Hepatocyte (in vitro differentiated cells): Measurements from ENCODE around the gene DPP8.

ENCODE experiments used
- CTCF ChIP-seq: fragments of 200-600 bp; sonication (generic); IDR thresholded peaks from 2 replicates; pipeline ENCODE4 v1.5.1; 2016; ENCODE audit warnings: antibody characterized with exemption, mild to moderate bottlenecking; ENCODE audit not compliant: poor library complexity
- EZH2 ChIP-seq: fragments of 200-600 bp; sonication (generic); IDR thresholded peaks from 2 replicates; pipeline ENCODE4 v1.6.1; 2016; ENCODE audit warnings: antibody characterized with exemption, mild to moderate bottlenecking, borderline replicate concordance
- EZH2phosphoT487 ChIP-seq: fragments of 200-600 bp; sonication (generic); IDR thresholded peaks from one replicate; pipeline ENCODE4 v1.6.1; 2018; ENCODE audit warnings: antibody characterized with exemption, mild to moderate bottlenecking, low read depth, moderate library complexity; ENCODE audit not compliant: unreplicated experiment, severe bottlenecking

- no peak for TF ChIP-seq EZH2
- no peak for TF ChIP-seq CTCF
- no peak for TF ChIP-seq EZH2phosphoT487
These were observed 102.5 kb downstream of the DPP8 start for GRCh38 chr15:65414841-65415621.
